ENCODE data around the gene CCPG1.

The CCPG1 gene

DNA sequence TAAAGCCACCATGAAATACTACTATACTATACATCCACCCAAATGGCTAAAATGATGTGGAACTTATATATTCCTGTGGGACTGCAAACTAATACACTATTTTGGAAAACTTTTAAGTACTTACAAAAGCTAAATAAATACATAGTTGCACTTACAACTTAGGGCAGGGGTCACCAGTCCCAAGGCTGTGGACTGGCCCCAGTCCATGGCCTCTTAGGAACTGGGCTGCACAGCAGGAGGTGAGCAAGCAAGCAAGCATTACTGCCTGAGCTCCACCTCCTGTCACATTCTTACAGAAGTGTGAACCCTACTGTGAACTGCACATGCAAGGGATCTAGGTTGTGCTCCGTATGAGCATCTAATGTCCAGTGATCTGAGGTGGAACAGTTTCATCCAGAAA is 71.0 kb downstream of the CCPG1 start:
- in situ Hi-C loops (cut with HindIII; ENCODE audit: low pct_ligation_motif_present, low pct_unique_long_range_greater_than_20kb, low sequenced_read_pairs): no loop called here
- no peak for DNase-seq

DNA sequence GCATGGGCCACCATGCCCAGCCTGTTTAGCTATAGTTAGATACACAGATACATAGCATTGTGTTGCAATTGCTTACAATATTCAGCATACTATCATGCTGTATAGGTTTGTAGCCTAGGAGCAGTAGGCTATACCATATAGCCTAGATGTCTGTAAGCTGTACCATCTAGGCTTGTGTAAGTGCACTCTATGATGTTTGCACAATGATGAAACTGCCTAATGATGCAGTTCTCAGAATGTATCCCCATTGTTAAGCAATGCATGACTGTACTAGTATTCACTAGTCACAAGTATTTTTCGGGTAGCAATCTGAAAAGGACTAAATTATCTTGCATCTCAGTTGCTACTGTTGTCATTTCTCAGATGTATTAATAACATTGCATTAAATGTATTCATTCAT is 73.2 kb downstream of the CCPG1 start:
- in situ Hi-C loops (cut with HindIII; ENCODE audit: low pct_ligation_motif_present, low pct_unique_long_range_greater_than_20kb, low sequenced_read_pairs): no loop called here
- no peak for DNase-seq

DNA sequence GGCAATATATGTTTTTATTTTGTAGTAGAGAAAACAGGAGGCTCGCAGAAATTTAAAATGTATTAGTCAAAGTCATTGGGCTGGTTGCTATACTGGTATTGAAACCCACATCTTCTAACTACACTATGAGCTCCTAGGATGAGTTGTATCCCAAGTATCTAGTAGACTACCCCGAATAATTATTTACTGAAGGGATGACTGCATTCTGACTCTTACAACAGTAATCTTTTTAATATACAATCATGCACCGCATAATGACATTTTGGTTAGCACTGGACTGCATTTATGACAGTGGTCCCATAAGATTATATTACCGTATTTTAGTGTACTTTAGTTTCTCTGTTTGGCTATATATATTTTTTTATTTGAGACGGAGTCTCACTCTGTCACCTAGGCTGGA is 73.8 kb downstream of the CCPG1 start:
- in situ Hi-C loops (cut with HindIII; ENCODE audit: low pct_ligation_motif_present, low pct_unique_long_range_greater_than_20kb, low sequenced_read_pairs): no loop called here
- DNase-seq: no peak

DNA sequence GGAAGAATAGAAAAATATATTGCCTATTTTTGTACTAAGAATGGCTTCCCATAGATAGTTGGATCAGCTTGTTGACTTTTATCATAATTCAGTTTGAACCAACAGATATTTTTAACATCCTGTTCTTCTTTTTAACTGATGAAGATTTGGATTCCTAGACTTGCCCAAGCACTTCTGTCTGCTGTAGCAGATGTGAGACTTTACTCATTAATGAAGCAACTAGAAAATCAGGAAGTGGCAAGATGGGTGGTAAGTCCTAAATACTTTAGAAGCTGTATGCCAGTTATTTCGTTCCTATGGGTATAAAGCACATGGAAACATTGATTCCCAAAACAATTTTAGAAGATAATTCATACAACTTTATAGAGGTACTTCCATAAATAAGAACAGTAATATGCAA is 80.8 kb downstream of the CCPG1 start:
- DNase-seq: no peak
- in situ Hi-C loops (cut with HindIII; ENCODE audit: low pct_ligation_motif_present, low pct_unique_long_range_greater_than_20kb, low sequenced_read_pairs): no loop called here

DNA sequence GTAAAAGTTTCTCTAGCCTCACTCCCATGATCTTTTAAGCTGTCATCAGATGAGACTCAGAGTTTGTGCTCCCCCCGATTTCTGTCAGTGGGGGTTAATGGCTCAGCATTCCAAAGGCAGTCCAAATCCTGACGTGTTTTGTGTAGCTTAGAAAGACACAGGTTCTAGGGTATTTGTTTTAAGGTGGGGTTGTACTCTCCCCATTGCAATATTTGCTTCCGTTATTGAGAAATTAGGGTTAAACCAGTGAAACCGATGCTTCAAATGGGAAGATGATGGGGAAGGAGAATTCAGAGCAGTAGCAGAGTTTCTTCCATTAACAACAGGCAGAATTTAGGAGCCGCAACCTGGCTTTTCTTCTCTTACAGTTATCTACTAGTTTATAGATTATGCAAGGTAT is 85.7 kb downstream of the CCPG1 start:
- no peak for DNase-seq
- in situ Hi-C loops (cut with HindIII; ENCODE audit: low pct_ligation_motif_present, low pct_unique_long_range_greater_than_20kb, low sequenced_read_pairs): no loop called here

DNA sequence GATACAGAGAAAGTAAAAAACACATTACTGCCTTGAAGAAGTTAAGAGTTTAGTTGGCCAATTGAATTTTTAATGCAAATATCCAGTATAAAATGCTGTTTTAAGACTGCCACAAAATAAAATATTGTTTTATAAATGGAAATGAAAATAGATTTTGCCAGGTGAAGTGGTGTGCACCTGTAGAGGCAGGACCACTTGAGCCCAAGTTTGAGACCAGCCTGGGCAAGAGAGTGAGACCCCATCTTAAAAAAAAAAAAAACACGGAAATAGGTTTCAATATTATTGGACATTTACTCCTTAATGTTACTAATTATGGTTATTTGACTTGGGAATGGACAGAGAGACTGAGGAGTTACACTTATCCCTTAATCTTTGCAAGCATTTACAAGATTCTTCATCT is 87.2 kb downstream of the CCPG1 start:
- DNase-seq: no peak
- in situ Hi-C loops (cut with HindIII; ENCODE audit: low pct_ligation_motif_present, low pct_unique_long_range_greater_than_20kb, low sequenced_read_pairs): no loop called here

DNA sequence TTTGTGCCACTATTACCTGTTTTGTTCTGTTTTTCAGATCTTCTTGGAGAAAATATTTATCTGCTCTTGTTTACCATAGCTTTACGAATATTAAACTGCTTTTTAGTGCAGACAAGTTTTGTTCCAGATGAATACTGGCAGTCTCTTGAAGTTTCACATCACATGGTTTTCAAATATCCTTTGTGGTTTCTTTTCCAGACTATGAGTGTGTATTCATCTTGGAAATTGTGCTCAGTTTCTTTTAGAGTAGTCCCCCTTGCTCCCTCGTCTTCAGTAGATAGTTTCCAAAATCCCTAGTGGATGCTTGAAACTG is 88.0 kb downstream of the CCPG1 start:
- no peak for DNase-seq
- in situ Hi-C loops (cut with HindIII; ENCODE audit: low pct_ligation_motif_present, low pct_unique_long_range_greater_than_20kb, low sequenced_read_pairs): no loop called here

DNA sequence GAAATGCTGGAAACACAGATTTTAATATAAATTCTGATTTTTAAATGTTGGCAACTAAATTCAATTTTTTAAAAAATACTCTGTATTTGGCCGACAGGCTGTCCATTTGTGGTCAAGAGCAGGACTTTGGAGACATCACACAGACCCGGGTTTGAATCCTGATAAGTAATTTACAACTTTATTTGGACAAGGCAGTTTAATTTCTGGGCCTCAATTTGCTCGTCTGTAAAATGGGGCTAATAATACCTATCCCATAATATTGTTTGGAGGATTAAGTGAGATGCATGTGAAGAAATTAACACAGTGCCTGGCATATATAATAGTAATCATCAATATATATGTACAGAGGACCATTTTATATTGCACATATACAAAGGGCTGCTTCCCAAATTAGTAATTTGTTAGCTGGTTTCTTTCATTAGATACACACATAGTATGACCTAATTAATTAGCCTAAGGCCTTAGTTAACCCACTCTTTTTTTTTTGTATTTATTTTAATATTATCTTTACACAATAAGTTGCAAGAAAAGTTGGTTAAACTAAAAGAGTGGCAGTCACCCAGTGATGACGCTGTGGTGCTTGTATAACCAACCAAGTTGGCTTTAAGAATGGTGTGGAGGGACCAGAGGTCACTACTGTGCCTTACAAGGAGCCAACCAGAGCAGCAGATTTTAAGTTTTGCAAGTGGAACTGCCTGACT is 88.5 kb downstream of the CCPG1 start:
- in situ Hi-C loops (cut with HindIII; ENCODE audit: low pct_ligation_motif_present, low pct_unique_long_range_greater_than_20kb, low sequenced_read_pairs): no loop called here
- peak; percentile 6 for DNase-seq

DNA sequence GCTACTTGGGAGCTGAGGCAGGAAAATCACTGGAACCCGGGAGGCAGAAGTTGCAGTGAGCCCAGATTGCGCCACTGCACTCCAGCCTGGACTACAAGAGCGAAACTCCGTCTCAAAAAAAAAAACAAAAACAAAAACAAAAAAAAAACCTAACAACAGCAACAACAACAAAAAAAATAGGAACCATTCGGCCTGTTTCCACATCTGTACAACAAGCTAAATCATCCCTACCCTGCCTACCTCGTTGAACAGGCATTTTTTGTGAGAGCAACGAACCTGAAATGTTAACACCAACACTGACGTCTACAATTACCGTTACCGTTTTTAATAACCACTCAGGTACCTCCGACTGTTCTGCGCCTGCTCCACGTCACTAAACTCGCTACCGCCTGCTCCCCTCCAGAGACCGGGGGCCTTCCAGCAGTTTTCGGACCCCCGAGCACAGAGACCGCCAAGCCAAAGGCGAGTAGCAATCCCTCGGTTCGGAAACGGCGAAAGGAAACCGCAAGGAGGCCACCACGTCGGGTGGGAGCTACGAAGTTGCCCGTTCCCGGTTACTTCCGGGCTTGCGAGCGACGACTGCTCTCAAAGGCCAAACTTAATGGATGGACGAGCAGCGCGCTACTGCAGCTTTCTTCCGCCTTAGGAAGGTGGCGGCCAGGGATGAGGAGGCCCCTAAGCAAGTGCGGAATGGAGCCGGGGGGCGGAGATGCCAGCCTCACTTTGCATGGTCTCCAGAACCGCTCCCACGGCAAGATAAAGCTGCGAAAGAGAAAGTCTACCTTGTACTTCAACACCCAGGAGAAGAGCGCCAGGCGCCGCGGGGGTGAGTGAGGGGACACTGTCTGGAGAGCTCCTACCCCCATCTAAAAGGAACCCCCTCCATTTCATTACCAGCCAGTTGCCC is 89.3 kb downstream of the CCPG1 start, which contains the start of the genes PIGB and PIGBOS1:
Gene PIGB (plus strand): TSS at position 635 of the 907 bp plus-strand sequence. CDS start 29 bp downstream, at position 664.
Gene PIGBOS1 (minus strand): TSS at position 536 of the 907 bp plus-strand sequence. CDS start 1,331 bp downstream, outside the sequence.
- in situ Hi-C loops (cut with HindIII; ENCODE audit: low pct_ligation_motif_present, low pct_unique_long_range_greater_than_20kb, low sequenced_read_pairs): no loop called here
- peak; percentile 88 for DNase-seq
